ENCODE measurements around the gene MALL.
A peak's percentile ranks its signal among the peaks of the same experiment; 100 is the strongest.
"Not testable (repeated sequence)": the region's sequence is repeated elsewhere in the genome, so short reads cannot be mapped to it uniquely, and the experiment has no call there.

MALL gene

GRCh38 chr2:110115291-110116032 is at the start of gene MALL:
Gene MALL, minus strand, starts transcription at chr2:110115822. Its CDS starts 30 bp downstream, at chr2:110115792.
- DNase-seq (ENCODE audit: low read depth in 2 of 3, low spot score in 1 of 3): no peak

GRCh38 chr2:110157153-110157793 is 41.7 kb upstream of the MALL start:
- DNase-seq (ENCODE audit: low read depth in 2 of 3, low spot score in 1 of 3): peak in 1 of 3 donors; percentile 11

- not testable (repeated sequence) for DNase-seq (ENCODE audit: low read depth in 2 of 3, low spot score in 1 of 3)
Observed at GRCh38 chr2:110154828-110155227, 39.2 kb upstream of the MALL start.

GRCh38 chr2:110154188-110154587 is 38.6 kb upstream of the MALL start:
- DNase-seq (ENCODE audit: low read depth in 2 of 3, low spot score in 1 of 3): not testable (repeated sequence)

GRCh38 chr2:110153416-110153815 is 37.8 kb upstream of the MALL start:
- no peak for DNase-seq (ENCODE audit: low read depth in 2 of 3, low spot score in 1 of 3)

GRCh38 chr2:110152943-110153342 is 37.3 kb upstream of the MALL start:
- no peak for DNase-seq (ENCODE audit: low read depth in 2 of 3, low spot score in 1 of 3)

- DNase-seq (ENCODE audit: low read depth in 2 of 3, low spot score in 1 of 3): no peak
Observed at GRCh38 chr2:110149330-110150220, 34.0 kb upstream of the MALL start.

- DNase-seq (ENCODE audit: low read depth in 2 of 3, low spot score in 1 of 3): no peak
Observed at GRCh38 chr2:110146945-110147332, 31.3 kb upstream of the MALL start.

- no peak for DNase-seq (ENCODE audit: low read depth in 2 of 3, low spot score in 1 of 3)
Observed at GRCh38 chr2:110146183-110146944, 30.7 kb upstream of the MALL start.

- DNase-seq (ENCODE audit: low read depth in 2 of 3, low spot score in 1 of 3): no peak
Observed at GRCh38 chr2:110143982-110144381, 28.4 kb upstream of the MALL start.

GRCh38 chr2:110140401-110140800 is 24.8 kb upstream of the MALL start:
- no peak for DNase-seq (ENCODE audit: low read depth in 2 of 3, low spot score in 1 of 3)

- DNase-seq (ENCODE audit: low read depth in 2 of 3, low spot score in 1 of 3): no peak
Observed at GRCh38 chr2:110134025-110134424, 18.4 kb upstream of the MALL start.

- DNase-seq (ENCODE audit: low read depth in 2 of 3, low spot score in 1 of 3): no peak
Observed at GRCh38 chr2:110131166-110131565, 15.5 kb upstream of the MALL start.

GRCh38 chr2:110130757-110131156 is 15.1 kb upstream of the MALL start:
- no peak for DNase-seq (ENCODE audit: low read depth in 2 of 3, low spot score in 1 of 3)

GRCh38 chr2:110126906-110127305 is 11.3 kb upstream of the MALL start:
- DNase-seq (ENCODE audit: low read depth in 2 of 3, low spot score in 1 of 3): no peak

- no peak for DNase-seq (ENCODE audit: low read depth in 2 of 3, low spot score in 1 of 3)
Observed at GRCh38 chr2:110126086-110126773, 10.6 kb upstream of the MALL start.

- no peak for DNase-seq (ENCODE audit: low read depth in 2 of 3, low spot score in 1 of 3)
Observed at GRCh38 chr2:110124939-110125691, 9.5 kb upstream of the MALL start.

- DNase-seq (ENCODE audit: low read depth in 2 of 3, low spot score in 1 of 3): no peak
Observed at GRCh38 chr2:110124038-110124825, 8.6 kb upstream of the MALL start.

- no peak for DNase-seq (ENCODE audit: low read depth in 2 of 3, low spot score in 1 of 3)
Observed at GRCh38 chr2:110121592-110121991, 6.0 kb upstream of the MALL start.

Data from stimulated activated CD4-positive, alpha-beta T cell treated with anti-CD3 and anti-CD28 coated beads, Interleukin-12 subunit alpha, Interleukin-12 subunit beta, amount 100 ng/mL, for 48 hours (primary cell).